MM.1S (cell line): ENCODE data around the gene PSEN1.
"Not testable (repeated sequence)": the region's sequence is repeated elsewhere in the genome, so short reads cannot be mapped to it uniquely, and the experiment has no call there.

ENCODE experiments used
- DNase-seq: peaks from one replicate; pipeline ENCODE4 v3.0.0-alpha.2; 2015
- H2AFZ ChIP-seq: fragments of 300-600 bp; sonication (generic); 2 replicates; pipeline ENCODE4 v1.6.0; 2016; ENCODE audit warnings: antibody characterized with exemption, low read length
- H3F3A ChIP-seq: fragments of 300-600 bp; sonication (generic); 2 replicates; pipeline ENCODE4 v1.6.1; 2016; ENCODE audit warnings: mild to moderate bottlenecking, antibody characterized with exemption, low read length, moderate library complexity, mixed read lengths; ENCODE audit not compliant: insufficient read depth
- H3K27ac ChIP-seq: fragments of 300-600 bp; sonication (generic); 2 replicates; pipeline ENCODE4 v1.5.1; 2016; ENCODE audit warnings: mild to moderate bottlenecking, low read length
- H3K27me3 ChIP-seq: fragments of 300-600 bp; sonication (generic); replicated peaks from 2 replicates; pipeline ENCODE4 v1.6.0; 2016; ENCODE audit warnings: low read length; ENCODE audit not compliant: insufficient read depth
- H3K36me3 ChIP-seq: fragments of 300-600 bp; sonication (generic); replicated peaks from 2 replicates; pipeline ENCODE4 v1.6.1; 2016; ENCODE audit warnings: mild to moderate bottlenecking, low read length, mixed read lengths; ENCODE audit not compliant: insufficient read depth
- H3K4me1 ChIP-seq: fragments of 300-600 bp; sonication (generic); 2 replicates; pipeline ENCODE4 v1.6.1; 2016; ENCODE audit warnings: low read length, mixed read lengths
- H3K4me2 ChIP-seq: fragments of 300-600 bp; sonication (generic); 2 replicates; pipeline ENCODE4 v1.6.0; 2016; ENCODE audit warnings: low read depth, low read length
- H3K4me3 ChIP-seq: fragments of 300-600 bp; sonication (generic); 2 replicates; pipeline ENCODE4 v1.5.1; 2016; ENCODE audit warnings: low read length, mixed read lengths
- H3K79me2 ChIP-seq: fragments of 300-600 bp; sonication (generic); 2 replicates; pipeline ENCODE4 v1.6.1; 2016; ENCODE audit warnings: mixed run types, low read length, mixed read lengths
- H3K9ac ChIP-seq: fragments of 300-600 bp; sonication (generic); 2 replicates; pipeline ENCODE4 v1.6.1; 2016; ENCODE audit warnings: low read length, mixed read lengths
- H3K9me2 ChIP-seq: fragments of 300-600 bp; sonication (generic); replicated peaks from 2 replicates; pipeline ENCODE4 v1.6.1; 2016; ENCODE audit warnings: mild to moderate bottlenecking, low read length, mixed read lengths; ENCODE audit not compliant: insufficient read depth
- H3K9me3 ChIP-seq: fragments of 300-600 bp; sonication (generic); replicated peaks from 2 replicates; pipeline ENCODE4 v1.6.1; 2016; ENCODE audit warnings: mild to moderate bottlenecking, low read length, mixed read lengths; ENCODE audit not compliant: insufficient read depth
- H4K20me1 ChIP-seq: fragments of 300-600 bp; sonication (generic); 2 replicates; pipeline ENCODE4 v1.6.1; 2016; ENCODE audit warnings: mild to moderate bottlenecking, low read length, moderate library complexity, mixed read lengths; ENCODE audit not compliant: insufficient read depth
- EZH2 ChIP-seq: fragments of 300-600 bp; sonication (generic); optimal IDR thresholded peaks from 2 replicates; pipeline ENCODE3; 2017; ENCODE audit warnings: low read depth, mild to moderate bottlenecking, antibody characterized with exemption, low read length, mixed read lengths
- EZH2phosphoT487 ChIP-seq: fragments of 300-600 bp; sonication (generic); IDR thresholded peaks from 2 replicates; pipeline ENCODE4 v1.6.1; 2018; ENCODE audit warnings: antibody characterized with exemption, low read length
- TF ChIP-seq, protein P1 (sequence below): fragments of 300-600 bp; sonication (generic); IDR thresholded peaks from 2 replicates; pipeline ENCODE4 v1.5.1; 2016; ENCODE audit warnings: antibody characterized with exemption, low read length, mixed read lengths

Gene PSEN1

DNA sequence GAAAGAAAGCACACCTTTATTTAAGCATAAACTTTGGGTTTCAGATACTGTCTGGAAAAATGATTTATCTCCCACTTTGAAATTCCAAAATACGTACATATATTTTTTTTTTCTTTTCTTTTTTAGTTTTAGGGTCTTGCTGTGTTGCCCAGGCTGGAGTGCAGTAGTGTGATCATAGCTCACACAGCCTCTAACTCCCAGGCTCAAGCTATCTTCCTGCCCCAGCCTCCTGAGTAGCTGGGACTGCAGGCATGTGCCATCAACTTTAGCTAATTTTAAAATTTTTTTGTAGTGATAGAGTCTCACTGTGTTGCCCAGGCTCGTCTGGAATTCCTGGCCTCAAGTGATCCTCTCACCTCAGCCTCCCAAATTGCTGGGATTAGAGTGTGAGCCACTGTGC, 55.1 kb downstream of the PSEN1 start:
- H4K20me1 ChIP-seq = no peaks in the 10 kb centered on the region
- DNase-seq = no peak
- no peaks in the 10 kb centered on the region for H3K4me1 ChIP-seq
- no peak overlapping the region for H3K4me2 ChIP-seq
- no peak overlapping the region for H3K4me3 ChIP-seq
- no peaks in the 10 kb centered on the region for H3K27me3 ChIP-seq
- H3K9ac ChIP-seq = no peak overlapping the region
- no peak overlapping the region for H2AFZ ChIP-seq
- no peak overlapping the region for H3K27ac ChIP-seq
- H3K36me3 ChIP-seq = no peaks in the 10 kb centered on the region
- no peaks in the 10 kb centered on the region for H3K79me2 ChIP-seq
- H3K9me2 ChIP-seq = no peaks in the 10 kb centered on the region
- no peaks in the 10 kb centered on the region for H3F3A ChIP-seq
- H3K9me3 ChIP-seq = no peaks in the 10 kb centered on the region
- no peak for TF ChIP-seq EZH2
- TF ChIP-seq EZH2phosphoT487 = no peak
- TF ChIP-seq, protein P1, sequence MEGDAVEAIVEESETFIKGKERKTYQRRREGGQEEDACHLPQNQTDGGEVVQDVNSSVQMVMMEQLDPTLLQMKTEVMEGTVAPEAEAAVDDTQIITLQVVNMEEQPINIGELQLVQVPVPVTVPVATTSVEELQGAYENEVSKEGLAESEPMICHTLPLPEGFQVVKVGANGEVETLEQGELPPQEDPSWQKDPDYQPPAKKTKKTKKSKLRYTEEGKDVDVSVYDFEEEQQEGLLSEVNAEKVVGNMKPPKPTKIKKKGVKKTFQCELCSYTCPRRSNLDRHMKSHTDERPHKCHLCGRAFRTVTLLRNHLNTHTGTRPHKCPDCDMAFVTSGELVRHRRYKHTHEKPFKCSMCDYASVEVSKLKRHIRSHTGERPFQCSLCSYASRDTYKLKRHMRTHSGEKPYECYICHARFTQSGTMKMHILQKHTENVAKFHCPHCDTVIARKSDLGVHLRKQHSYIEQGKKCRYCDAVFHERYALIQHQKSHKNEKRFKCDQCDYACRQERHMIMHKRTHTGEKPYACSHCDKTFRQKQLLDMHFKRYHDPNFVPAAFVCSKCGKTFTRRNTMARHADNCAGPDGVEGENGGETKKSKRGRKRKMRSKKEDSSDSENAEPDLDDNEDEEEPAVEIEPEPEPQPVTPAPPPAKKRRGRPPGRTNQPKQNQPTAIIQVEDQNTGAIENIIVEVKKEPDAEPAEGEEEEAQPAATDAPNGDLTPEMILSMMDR = no peak

- not testable (repeated sequence) for H3K4me1 ChIP-seq, H4K20me1 ChIP-seq
These were observed 58.0 kb downstream of the PSEN1 start for GRCh38 chr14:73194306-73194705.

GRCh38 chr14:73198253-73198652, 61.9 kb downstream of the PSEN1 start:
- Histone ChIP-seq H3K9me3 (no peaks in the 10 kb centered on the region), H3K4me3 (no peak overlapping the region), H3K4me1 (no peaks in the 10 kb centered on the region), H3K9ac (no peak overlapping the region), H3K4me2 (no peak overlapping the region), H3F3A (no peaks in the 10 kb centered on the region), H3K27ac (no peak overlapping the region), H3K9me2 (no peaks in the 10 kb centered on the region), H3K36me3 (no peaks in the 10 kb centered on the region), H4K20me1 (no peaks in the 10 kb centered on the region), H3K27me3 (no peaks in the 10 kb centered on the region), H3K79me2 (no peaks in the 10 kb centered on the region), H2AFZ (no peak overlapping the region)
- TF ChIP-seq EZH2phosphoT487 (no peak), EZH2 (no peak)
- TF ChIP-seq, protein P1 = no peak
- no peak for DNase-seq

More at GRCh38 chr14:73194306-73194705, 58.0 kb downstream of the PSEN1 start:
- H3K4me3 ChIP-seq, H2AFZ ChIP-seq, DNase-seq, H3K4me2 ChIP-seq, H3K36me3 ChIP-seq, H3K9me2 ChIP-seq, H3K27me3 ChIP-seq, H3F3A ChIP-seq, H3K27ac ChIP-seq, H3K79me2 ChIP-seq, H3K9ac ChIP-seq, H3K9me3 ChIP-seq: not testable (repeated sequence)

DNA sequence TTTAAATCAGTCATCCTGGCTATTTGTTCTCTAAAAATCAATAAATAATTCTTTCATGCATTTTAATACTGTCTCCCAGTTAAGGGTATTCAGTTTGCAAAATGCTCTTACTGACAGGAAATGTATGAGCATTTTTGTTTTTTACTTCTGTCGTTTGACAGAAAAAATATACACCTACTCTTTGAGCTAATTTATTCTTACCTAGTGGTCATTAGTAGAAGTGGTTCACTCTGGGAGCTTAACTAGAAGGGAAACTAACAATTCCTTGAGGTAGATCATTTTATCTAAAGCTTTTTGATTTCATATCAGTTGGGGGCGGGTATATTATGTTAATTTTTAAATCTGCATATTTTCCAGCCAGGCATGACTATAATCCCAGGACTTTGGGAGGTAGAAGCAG, 67.2 kb downstream of the PSEN1 start:
- H3K27ac ChIP-seq = no peak overlapping the region
- no peaks in the 10 kb centered on the region for H3F3A ChIP-seq
- H3K36me3 ChIP-seq = no peaks in the 10 kb centered on the region
- no peaks in the 10 kb centered on the region for H4K20me1 ChIP-seq
- H3K4me3 ChIP-seq = no peak overlapping the region
- H2AFZ ChIP-seq = no peak overlapping the region
- no peaks in the 10 kb centered on the region for H3K79me2 ChIP-seq
- no peaks in the 10 kb centered on the region for H3K27me3 ChIP-seq
- H3K9me3 ChIP-seq = no peaks in the 10 kb centered on the region
- no peaks in the 10 kb centered on the region for H3K9me2 ChIP-seq
- TF ChIP-seq, protein P1 = no peak
- TF ChIP-seq EZH2 = no peak
- no peak for TF ChIP-seq EZH2phosphoT487
- no peak for DNase-seq
- H3K4me2 ChIP-seq = no peak overlapping the region
- H3K9ac ChIP-seq = no peak overlapping the region
- H3K4me1 ChIP-seq = no peaks in the 10 kb centered on the region
